Panc1 (cell line): ENCODE data around the gene MYLK2.

ENCODE experiments used
- POLR2AphosphoS5 ChIP-seq: IDR thresholded peaks from 2 replicates; pipeline ENCODE4 v1.6.1; 2012; ENCODE audit warnings: mild to moderate bottlenecking, low read depth, low read length, moderate library complexity
- SIN3A ChIP-seq: IDR thresholded peaks from 2 replicates; pipeline ENCODE4 v1.6.1; 2012; ENCODE audit warnings: low read depth, mild to moderate bottlenecking, low read length, moderate library complexity, borderline replicate concordance; ENCODE audit not compliant: insufficient read depth
- TCF7L2 ChIP-seq: IDR thresholded peaks from 2 replicates; pipeline ENCODE4 v1.6.1; 2011; ENCODE audit warnings: mild to moderate bottlenecking, low read depth, low read length, inconsistent platforms
- TF ChIP-seq, protein P1 (sequence below): fragments of 450-650 bp; IDR thresholded peaks from 2 replicates; pipeline ENCODE4 v1.5.1; 2017; ENCODE audit warnings: mild to moderate bottlenecking
- TF ChIP-seq, protein P2 (sequence below), 2 experiments: IDR thresholded peaks; 2 replicates each; pipeline ENCODE4 v1.6.1; 2011 to 2012; ENCODE audit warnings: low read depth in 2 of 2, control low read depth in 1 of 2, low read length in 1 of 2, mild to moderate bottlenecking in 1 of 2, moderate library complexity in 1 of 2; ENCODE audit not compliant: insufficient read depth in 1 of 2

DNA sequence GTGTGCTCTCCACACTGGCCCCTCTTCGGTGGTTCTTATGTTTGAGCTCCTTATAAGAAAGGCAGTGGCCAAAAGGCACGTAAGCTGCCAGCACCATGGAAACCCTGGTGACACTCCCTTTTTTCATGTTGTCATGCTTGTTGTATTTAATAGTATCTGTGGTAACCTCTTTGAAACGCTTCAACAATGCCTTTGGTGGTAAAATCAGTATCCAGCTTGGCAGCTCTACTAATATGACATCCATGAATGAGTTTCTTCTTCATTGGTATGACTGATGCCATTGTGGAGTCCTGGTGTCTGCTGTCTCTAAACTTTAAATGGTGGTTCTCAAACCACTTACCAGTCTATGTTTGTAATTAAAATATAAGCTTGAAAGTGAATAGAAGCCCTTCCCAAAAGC lies 10.7 kb upstream of the MYLK2 start:
- TF ChIP-seq, protein P1, sequence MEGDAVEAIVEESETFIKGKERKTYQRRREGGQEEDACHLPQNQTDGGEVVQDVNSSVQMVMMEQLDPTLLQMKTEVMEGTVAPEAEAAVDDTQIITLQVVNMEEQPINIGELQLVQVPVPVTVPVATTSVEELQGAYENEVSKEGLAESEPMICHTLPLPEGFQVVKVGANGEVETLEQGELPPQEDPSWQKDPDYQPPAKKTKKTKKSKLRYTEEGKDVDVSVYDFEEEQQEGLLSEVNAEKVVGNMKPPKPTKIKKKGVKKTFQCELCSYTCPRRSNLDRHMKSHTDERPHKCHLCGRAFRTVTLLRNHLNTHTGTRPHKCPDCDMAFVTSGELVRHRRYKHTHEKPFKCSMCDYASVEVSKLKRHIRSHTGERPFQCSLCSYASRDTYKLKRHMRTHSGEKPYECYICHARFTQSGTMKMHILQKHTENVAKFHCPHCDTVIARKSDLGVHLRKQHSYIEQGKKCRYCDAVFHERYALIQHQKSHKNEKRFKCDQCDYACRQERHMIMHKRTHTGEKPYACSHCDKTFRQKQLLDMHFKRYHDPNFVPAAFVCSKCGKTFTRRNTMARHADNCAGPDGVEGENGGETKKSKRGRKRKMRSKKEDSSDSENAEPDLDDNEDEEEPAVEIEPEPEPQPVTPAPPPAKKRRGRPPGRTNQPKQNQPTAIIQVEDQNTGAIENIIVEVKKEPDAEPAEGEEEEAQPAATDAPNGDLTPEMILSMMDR = no peak
- TF ChIP-seq POLR2AphosphoS5 = no peak
- no peak for TF ChIP-seq TCF7L2
- TF ChIP-seq, protein P2, sequence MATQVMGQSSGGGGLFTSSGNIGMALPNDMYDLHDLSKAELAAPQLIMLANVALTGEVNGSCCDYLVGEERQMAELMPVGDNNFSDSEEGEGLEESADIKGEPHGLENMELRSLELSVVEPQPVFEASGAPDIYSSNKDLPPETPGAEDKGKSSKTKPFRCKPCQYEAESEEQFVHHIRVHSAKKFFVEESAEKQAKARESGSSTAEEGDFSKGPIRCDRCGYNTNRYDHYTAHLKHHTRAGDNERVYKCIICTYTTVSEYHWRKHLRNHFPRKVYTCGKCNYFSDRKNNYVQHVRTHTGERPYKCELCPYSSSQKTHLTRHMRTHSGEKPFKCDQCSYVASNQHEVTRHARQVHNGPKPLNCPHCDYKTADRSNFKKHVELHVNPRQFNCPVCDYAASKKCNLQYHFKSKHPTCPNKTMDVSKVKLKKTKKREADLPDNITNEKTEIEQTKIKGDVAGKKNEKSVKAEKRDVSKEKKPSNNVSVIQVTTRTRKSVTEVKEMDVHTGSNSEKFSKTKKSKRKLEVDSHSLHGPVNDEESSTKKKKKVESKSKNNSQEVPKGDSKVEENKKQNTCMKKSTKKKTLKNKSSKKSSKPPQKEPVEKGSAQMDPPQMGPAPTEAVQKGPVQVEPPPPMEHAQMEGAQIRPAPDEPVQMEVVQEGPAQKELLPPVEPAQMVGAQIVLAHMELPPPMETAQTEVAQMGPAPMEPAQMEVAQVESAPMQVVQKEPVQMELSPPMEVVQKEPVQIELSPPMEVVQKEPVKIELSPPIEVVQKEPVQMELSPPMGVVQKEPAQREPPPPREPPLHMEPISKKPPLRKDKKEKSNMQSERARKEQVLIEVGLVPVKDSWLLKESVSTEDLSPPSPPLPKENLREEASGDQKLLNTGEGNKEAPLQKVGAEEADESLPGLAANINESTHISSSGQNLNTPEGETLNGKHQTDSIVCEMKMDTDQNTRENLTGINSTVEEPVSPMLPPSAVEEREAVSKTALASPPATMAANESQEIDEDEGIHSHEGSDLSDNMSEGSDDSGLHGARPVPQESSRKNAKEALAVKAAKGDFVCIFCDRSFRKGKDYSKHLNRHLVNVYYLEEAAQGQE (IDR thresholded peaks at IDR 0.05; ENCODE audit: insufficient read depth in 1 of 2, low read depth in 2 of 2, low read length in 1 of 2) = no peak
- no peak for TF ChIP-seq SIN3A
